Stimulated activated effector memory CD8-positive, alpha-beta T cell treated with anti-CD3 and anti-CD28 coated beads, Interleukin-12 subunit alpha, Interleukin-12 subunit beta, amount 100 ng/mL, for 72 hours (primary cell): ENCODE data around the gene PRR5L.

Experiments used
- ATAC-seq: fragments of 150-1000 bp; cut with Tn5 transposase; 2 replicates; pipeline ENCODE4 v1.10.0; 2021
- DNase-seq, 2 donors: peaks; one replicate each; pipeline ENCODE4 v3.0.0; 2021 to 2022; ENCODE audit warnings: low spot score in 2 of 2
- H3K27ac Mint-ChIP-seq: one replicate; pipeline ENCODE4 v1.8.0; 2022; ENCODE audit warnings: mild to moderate bottlenecking, mixed read lengths
- H3K36me3 Mint-ChIP-seq: one replicate; pipeline ENCODE4 v1.8.0; 2022; ENCODE audit warnings: mild to moderate bottlenecking, mixed read lengths
- H3K4me1 Mint-ChIP-seq: one replicate; pipeline ENCODE4 v1.8.0; 2022; ENCODE audit warnings: mixed read lengths
- H3K4me3 Mint-ChIP-seq: one replicate; pipeline ENCODE4 v1.8.0; 2022; ENCODE audit warnings: mild to moderate bottlenecking, mixed read lengths
- H3K9me3 Mint-ChIP-seq: one replicate; pipeline ENCODE4 v1.8.0; 2022; ENCODE audit warnings: mixed read lengths

PRR5L gene

DNA sequence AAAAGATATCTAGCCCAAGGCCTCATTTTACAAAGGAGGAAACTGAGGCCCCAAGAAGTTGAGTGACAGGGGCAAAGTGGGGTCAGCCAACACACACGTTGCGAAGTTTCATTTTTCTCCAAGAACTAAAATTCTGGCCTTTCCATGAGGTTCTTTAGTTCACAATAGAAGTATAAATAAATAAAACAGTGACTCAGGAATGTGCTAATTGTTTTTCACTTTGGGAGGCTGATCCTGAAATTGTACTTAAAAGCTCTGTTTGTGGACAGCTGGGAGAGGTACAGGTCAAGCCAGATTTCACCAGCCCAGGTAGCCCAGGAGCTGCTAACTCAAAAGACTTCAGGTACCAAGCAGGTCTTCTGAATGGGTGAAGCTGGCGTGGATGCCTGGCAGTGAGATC, 108.7 kb downstream of the PRR5L start:
- Mint-ChIP-seq H3K4me1 (peaks cover 65% of the 10 kb centered on the region), H3K27ac (no peak overlapping the region), H3K9me3 (no peaks in the 10 kb centered on the region), H3K4me3 (no peak overlapping the region), H3K36me3 (peaks cover 99% of the 10 kb centered on the region)
- no peak for ATAC-seq
- no peak for DNase-seq

DNA sequence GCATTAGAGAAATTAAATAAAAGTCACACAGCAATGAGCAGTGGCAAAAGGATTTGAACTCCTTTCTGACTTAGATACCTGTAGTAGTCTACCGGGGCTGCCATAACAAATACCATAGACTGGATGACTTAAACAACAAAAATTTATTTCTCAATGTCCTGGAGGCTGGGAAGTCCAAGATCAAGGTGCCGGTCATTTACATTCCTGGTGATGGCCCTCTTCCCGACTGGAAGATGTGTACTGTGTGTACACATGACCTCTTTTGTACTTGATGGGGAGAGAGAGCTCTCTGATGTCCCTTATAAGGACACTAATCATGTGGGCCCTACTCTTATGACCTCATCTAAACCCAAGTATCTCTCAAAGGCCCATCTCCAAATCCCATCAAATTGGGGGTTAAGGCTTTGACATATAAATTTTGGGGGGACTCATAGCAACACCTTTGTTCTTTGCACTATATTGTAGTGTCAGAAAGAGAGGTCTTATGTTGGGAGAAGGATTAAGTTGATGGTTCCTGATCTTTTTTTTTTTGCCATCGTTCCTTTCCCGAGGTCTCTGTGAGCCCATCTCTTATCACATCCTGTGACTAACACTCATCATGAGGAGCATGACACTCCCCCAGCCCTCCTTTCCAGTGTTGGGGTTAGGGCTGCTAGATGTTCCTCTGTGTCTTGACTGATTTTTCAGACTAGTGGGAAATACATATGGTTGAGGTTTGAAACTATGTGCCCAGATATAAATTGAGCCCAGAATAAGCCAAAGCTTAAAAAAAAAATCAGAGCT, 109.7 kb downstream of the PRR5L start:
- ATAC-seq (no peak), DNase-seq (no peak)
- H3K4me3 Mint-ChIP-seq, result no peak overlapping the region
- no peaks in the 10 kb centered on the region for H3K9me3 Mint-ChIP-seq
- H3K27ac Mint-ChIP-seq, result peak overlapping the region; percentile 96
- peaks cover 65% of the 10 kb centered on the region for H3K4me1 Mint-ChIP-seq
- peaks cover 98% of the 10 kb centered on the region for H3K36me3 Mint-ChIP-seq

GRCh38 chr11:36407356-36407755, 111.3 kb downstream of the PRR5L start:
- peak overlapping the region; percentile 75 for H3K4me3 Mint-ChIP-seq
- peaks cover 98% of the 10 kb centered on the region for H3K36me3 Mint-ChIP-seq
- no peak for ATAC-seq
- DNase-seq, result no peak
- H3K4me1 Mint-ChIP-seq, result peaks cover 74% of the 10 kb centered on the region
- peak overlapping the region; percentile 96 for H3K27ac Mint-ChIP-seq
- no peaks in the 10 kb centered on the region for H3K9me3 Mint-ChIP-seq

GRCh38 chr11:36408498-36409136, 112.5 kb downstream of the PRR5L start:
- Mint-ChIP-seq H3K4me1 (peaks cover 76% of the 10 kb centered on the region), H3K4me3 (peak overlapping the region; percentile 75), H3K9me3 (no peaks in the 10 kb centered on the region), H3K36me3 (peaks cover 96% of the 10 kb centered on the region), H3K27ac (peak overlapping the region; percentile 96)
- no peak for DNase-seq
- ATAC-seq, result peak; percentile 47

DNA sequence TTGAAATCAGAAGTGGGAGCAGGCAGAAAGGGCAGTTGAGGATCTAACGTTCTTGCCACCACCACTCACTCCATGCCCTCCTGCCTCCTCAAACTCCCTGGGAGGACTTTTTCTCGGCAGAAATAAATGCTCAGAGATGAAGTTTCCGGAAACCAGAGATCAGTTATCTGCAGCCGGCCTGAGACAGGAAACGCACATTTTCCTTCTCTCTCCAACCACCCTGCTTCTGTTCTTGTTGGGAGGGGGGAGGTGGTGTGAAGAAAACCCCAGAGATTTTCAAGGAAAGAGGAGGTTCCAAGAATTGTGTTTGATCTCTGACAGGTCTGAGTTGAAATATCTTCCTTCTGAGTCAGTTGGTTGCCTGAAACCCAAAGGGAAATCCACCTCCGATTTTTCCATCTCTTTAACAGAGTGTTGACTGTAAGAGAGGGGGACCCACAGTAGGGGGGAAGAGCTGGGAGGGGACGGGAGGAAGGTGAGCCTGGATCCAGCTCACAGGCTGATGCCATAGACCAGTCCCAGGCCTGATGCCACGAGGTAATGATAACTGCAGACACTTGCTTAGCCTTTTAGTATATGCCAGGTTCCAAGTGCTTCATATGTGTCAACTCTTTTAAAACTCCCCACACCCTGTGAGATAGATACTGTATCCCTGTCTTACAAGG, 113.2 kb downstream of the PRR5L start:
- ATAC-seq (peak; percentile 70), DNase-seq (peak; percentile 16 to 75)
- Mint-ChIP-seq H3K4me3 (peak overlapping the region; percentile 75), H3K36me3 (peaks cover 90% of the 10 kb centered on the region), H3K9me3 (no peaks in the 10 kb centered on the region), H3K27ac (peak overlapping the region; percentile 96), H3K4me1 (peaks cover 74% of the 10 kb centered on the region)

DNA sequence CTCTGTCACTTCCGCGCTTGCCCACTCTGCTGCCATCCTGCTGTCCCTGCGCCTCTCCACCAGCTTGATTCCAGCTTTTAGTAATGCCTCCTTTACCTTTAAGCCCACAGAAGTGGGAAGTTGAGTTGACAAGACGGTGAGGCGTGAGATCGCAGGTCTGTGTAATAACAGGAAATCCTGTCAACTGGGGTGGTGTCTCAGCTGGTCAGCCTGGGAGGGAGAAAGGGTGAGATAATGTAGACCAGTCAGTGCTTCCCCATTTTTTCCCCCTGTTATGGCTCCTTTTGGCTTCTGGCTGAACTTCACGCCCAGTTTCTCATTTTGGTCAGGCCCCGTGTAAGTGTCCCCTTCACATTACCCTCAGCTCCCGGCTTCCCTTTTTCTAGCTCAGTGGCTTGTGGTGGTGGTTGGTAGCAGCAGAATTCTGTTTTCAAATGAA, 115.1 kb downstream of the PRR5L start:
- Mint-ChIP-seq H3K36me3 (peaks cover 76% of the 10 kb centered on the region), H3K27ac (peak overlapping the region; percentile 96), H3K4me3 (peak overlapping the region; percentile 75), H3K4me1 (peaks cover 72% of the 10 kb centered on the region), H3K9me3 (no peaks in the 10 kb centered on the region)
- peak in 1 of 2 donors; percentile 72 for DNase-seq
- ATAC-seq, result peak; percentile 65

GRCh38 chr11:36412781-36413383, 116.8 kb downstream of the PRR5L start:
- H3K27ac Mint-ChIP-seq, result peak overlapping the region; percentile 96
- peaks cover 76% of the 10 kb centered on the region for H3K4me1 Mint-ChIP-seq
- H3K36me3 Mint-ChIP-seq, result peaks cover 75% of the 10 kb centered on the region
- no peak for ATAC-seq
- no peak overlapping the region for H3K4me3 Mint-ChIP-seq
- DNase-seq, result no peak
- H3K9me3 Mint-ChIP-seq, result no peaks in the 10 kb centered on the region

- Mint-ChIP-seq H3K4me1 (peaks cover 73% of the 10 kb centered on the region), H3K27ac (peak overlapping the region; percentile 82), H3K36me3 (peaks cover 69% of the 10 kb centered on the region), H3K9me3 (no peaks in the 10 kb centered on the region), H3K4me3 (peak overlapping the region; percentile 49)
- DNase-seq (no peak), ATAC-seq (peak; percentile 55)
These were observed 121.1 kb downstream of the PRR5L start for GRCh38 chr11:36417154-36417553.

GRCh38 chr11:36419791-36420424, 123.8 kb downstream of the PRR5L start:
- Mint-ChIP-seq H3K27ac (no peak overlapping the region), H3K4me3 (no peak overlapping the region), H3K36me3 (peaks cover 79% of the 10 kb centered on the region), H3K9me3 (no peaks in the 10 kb centered on the region), H3K4me1 (peaks cover 82% of the 10 kb centered on the region)
- DNase-seq (no peak), ATAC-seq (no peak)

DNA sequence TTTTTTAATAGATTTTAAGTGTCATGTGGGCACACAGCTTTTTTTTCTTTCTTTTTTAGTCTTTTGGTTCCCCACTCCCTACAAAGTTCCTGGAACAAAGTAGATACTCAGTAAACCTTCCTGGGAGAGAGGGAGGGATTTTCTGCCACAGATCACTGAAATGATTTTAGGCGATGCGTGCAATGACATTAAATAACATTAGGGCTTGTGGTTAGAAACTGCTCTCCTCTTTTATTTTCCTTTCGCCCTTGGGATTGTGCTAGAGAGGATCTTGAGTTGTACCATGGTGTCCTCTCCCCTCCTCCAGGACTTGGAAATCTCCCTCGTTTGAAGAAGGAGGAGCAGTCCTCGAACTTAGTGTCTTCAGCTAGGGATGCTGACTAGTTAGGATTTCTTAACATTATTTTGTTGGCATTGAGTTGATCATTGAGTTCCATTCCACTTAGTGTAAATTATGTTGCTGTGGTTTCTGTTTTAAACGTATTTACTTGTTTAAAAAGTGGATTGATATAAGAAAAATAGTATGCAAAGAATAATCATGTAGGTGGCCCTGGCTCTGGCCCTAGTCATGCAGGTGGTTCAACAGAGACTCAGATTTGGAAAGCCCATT, 125.6 kb downstream of the PRR5L start:
- Mint-ChIP-seq H3K27ac (peak overlapping the region; percentile 91), H3K4me3 (peak overlapping the region; percentile 69), H3K9me3 (no peaks in the 10 kb centered on the region), H3K4me1 (peaks cover 88% of the 10 kb centered on the region), H3K36me3 (peaks cover 88% of the 10 kb centered on the region)
- DNase-seq (no peak), ATAC-seq (no peak)

DNA sequence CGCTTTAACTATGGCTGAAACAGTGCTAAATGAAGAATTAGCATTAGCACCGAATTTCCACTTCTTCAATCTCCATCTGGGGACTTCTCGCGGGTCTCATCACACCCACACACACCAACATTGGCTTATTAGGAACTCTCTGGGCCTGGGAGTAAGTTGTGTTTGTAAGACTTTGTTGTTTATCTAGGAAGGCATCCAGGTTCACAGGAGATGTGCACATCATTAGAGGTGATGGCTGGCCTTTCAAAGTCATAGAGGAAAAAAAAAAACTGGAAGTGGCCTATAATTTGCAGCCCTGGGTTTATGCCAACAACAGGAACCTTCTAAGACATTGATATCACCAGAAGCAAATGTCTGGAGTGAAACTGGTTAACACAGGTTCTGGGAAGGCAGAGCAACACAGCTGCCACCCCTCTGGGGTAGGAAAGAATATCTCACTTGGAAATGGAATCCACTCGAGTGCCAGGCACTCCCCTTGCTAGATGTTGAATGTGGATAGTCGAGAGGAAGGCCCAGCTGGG, 129.5 kb downstream of the PRR5L start:
- Mint-ChIP-seq H3K4me1 (peaks cover 70% of the 10 kb centered on the region), H3K4me3 (peak overlapping the region; percentile 4), H3K36me3 (peaks cover 82% of the 10 kb centered on the region), H3K27ac (peak overlapping the region; percentile 80), H3K9me3 (no peaks in the 10 kb centered on the region)
- no peak for ATAC-seq
- no peak for DNase-seq

GRCh38 chr11:36426226-36426848, 130.2 kb downstream of the PRR5L start:
- DNase-seq, result no peak
- Mint-ChIP-seq H3K4me1 (peaks cover 70% of the 10 kb centered on the region), H3K36me3 (peaks cover 75% of the 10 kb centered on the region), H3K9me3 (no peaks in the 10 kb centered on the region), H3K27ac (peak overlapping the region; percentile 80), H3K4me3 (peak overlapping the region; percentile 4)
- ATAC-seq, result peak; percentile 45

DNA sequence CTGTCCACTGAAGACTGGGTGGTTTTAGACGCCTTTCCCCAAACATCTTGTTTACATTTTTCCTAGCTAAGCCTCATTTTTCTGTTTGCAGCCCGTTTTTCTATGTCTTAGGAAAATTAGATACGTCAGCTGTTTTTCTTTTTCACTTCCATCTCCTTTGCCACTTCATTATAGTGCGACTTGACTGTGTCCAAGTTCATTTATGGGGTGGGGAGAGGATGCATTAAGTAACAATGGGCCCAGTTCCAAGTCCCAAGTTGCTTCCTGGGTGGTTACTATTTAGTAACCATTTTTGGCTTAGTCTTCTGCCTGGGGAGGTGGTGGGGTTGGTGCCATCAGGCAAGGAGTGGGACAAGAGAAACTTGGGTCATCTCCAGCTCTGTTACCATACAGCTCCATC, 131.0 kb downstream of the PRR5L start:
- peaks cover 77% of the 10 kb centered on the region for H3K36me3 Mint-ChIP-seq
- no peak for DNase-seq
- H3K27ac Mint-ChIP-seq, result peak overlapping the region; percentile 80

GRCh38 chr11:36427876-36428275, 131.8 kb downstream of the PRR5L start:
- Mint-ChIP-seq H3K4me1 (peaks cover 69% of the 10 kb centered on the region), H3K4me3 (no peak overlapping the region), H3K36me3 (peaks cover 81% of the 10 kb centered on the region), H3K9me3 (no peaks in the 10 kb centered on the region), H3K27ac (peak overlapping the region; percentile 80)
- DNase-seq, result no peak
- ATAC-seq, result no peak

More for the DNA sequence above, 131.0 kb downstream of the PRR5L start:
- H3K9me3 Mint-ChIP-seq, result no peaks in the 10 kb centered on the region
- H3K4me1 Mint-ChIP-seq, result peaks cover 70% of the 10 kb centered on the region
- no peak overlapping the region for H3K4me3 Mint-ChIP-seq
- no peak for ATAC-seq
